Peyer's patch (tissue), 4 donors: Measurements from ENCODE around the gene CXCL6.

Experiments used
- CTCF ChIP-seq, 6 experiments: fragments of 450-650 bp in 4 of 6; fragments of 200-600 bp in 2 of 6; sonication (generic) in 1 of 6; IDR thresholded peaks; one replicate each; pipeline ENCODE4 v1.5.1; 2017 to 2019; ENCODE audit warnings: antibody characterized with exemption in 6 of 6, mild to moderate bottlenecking in 3 of 6, moderate library complexity in 1 of 6
- POLR2A ChIP-seq, 2 donors: fragments of 450-650 bp; IDR thresholded peaks; one replicate each; pipeline ENCODE4 v1.5.1; 2017; ENCODE audit warnings: antibody characterized with exemption in 2 of 2, mild to moderate bottlenecking in 2 of 2, moderate library complexity in 2 of 2

GRCh38 chr4:73816814-73817213, 19.7 kb upstream of the CXCL6 start:
- TF ChIP-seq CTCF (IDR thresholded peaks at IDR 0.05): no peak
- no peak for TF ChIP-seq POLR2A (IDR thresholded peaks at IDR 0.05)
